Measurements from ENCODE around the gene ZMYM3.

DNA sequence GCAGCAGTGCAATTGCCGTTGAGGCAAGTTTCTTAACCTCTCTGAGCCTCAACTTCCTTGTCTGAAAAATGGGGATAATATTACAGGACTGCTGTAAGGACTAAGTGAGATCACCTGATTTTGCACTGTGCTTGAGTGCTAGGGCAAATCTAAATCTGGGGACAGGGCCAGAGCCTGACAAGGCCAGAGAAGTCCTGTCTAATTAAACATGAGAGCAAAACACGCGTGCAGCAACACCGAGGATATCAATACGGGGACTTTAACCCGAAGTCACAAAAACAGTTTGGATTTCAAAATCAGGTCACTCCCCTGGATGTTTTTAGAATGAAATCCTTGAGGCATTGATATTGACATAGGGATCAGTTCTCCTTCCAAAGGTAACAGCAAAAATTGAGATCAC is 36.6 kb downstream of the ZMYM3 start:
- TF ChIP-seq CTCF (IDR thresholded peaks at IDR 0.05) (no peak), POLR2A (IDR thresholded peaks at IDR 0.05; ENCODE audit: low read depth) (no peak), EP300 (IDR thresholded peaks at IDR 0.05) (no peak), POLR2AphosphoS5 (IDR thresholded peaks at IDR 0.05) (no peak)
